ENCODE measurements around the gene PNMA5. TPM values are rescaled to one million over a fixed set of nuclear protein-coding genes. Genes with fewer than 3 reads are reported as not detected.
"Not testable (repeated sequence)": the region's sequence is repeated elsewhere in the genome, so short reads cannot be mapped to it uniquely, and the experiment has no call there.

Gene PNMA5
- total RNA-seq, 1 experiment from 2014 or later, result 0.13 TPM

GRCh38 chrX:153003981-153004380 is 10.1 kb upstream of the PNMA5 start (continued):
- no peak for TF ChIP-seq PREB (CRISPR knock-in tag; IDR thresholded peaks at IDR 0.05; ENCODE audit: borderline replicate concordance)
- TF ChIP-seq AR (CRISPR knock-in tag; IDR thresholded peaks at IDR 0.05), result no peak

GRCh38 chrX:153002182-153002581 is 8.3 kb upstream of the PNMA5 start:
- H3K36me3 Mint-ChIP-seq; DNase-seq (ENCODE audit: low spot score); H3K27ac Mint-ChIP-seq; POLR2A ChIA-PET; ATAC-seq; CTCF ChIA-PET; H3K4me1 Mint-ChIP-seq; H3K4me3 Mint-ChIP-seq: not testable (repeated sequence)
- peaks cover 20% of the 10 kb centered on the region for H3K9me3 Mint-ChIP-seq
- H3K27me3 Mint-ChIP-seq (ENCODE audit: low read depth), result peaks cover 37% of the 10 kb centered on the region

- TF ChIP-seq KAT7 (CRISPR knock-in tag; IDR thresholded peaks at IDR 0.05; ENCODE audit: borderline replicate concordance) (no peak), ZNF317 (CRISPR knock-in tag; IDR thresholded peaks at IDR 0.05; ENCODE audit: borderline replicate concordance, low read depth) (no peak), E2F5 (CRISPR knock-in tag; IDR thresholded peaks at IDR 0.05) (no peak), AR (CRISPR knock-in tag; IDR thresholded peaks at IDR 0.05) (no peak), ZNF396 (CRISPR knock-in tag; IDR thresholded peaks at IDR 0.05; ENCODE audit: borderline replicate concordance) (no peak), JUN (CRISPR knock-in tag; IDR thresholded peaks at IDR 0.05) (no peak), PRRX2 (CRISPR knock-in tag; IDR thresholded peaks at IDR 0.05) (no peak), ZNF281 (CRISPR knock-in tag; IDR thresholded peaks at IDR 0.05) (no peak), CDX4 (CRISPR knock-in tag; IDR thresholded peaks at IDR 0.05; ENCODE audit: borderline replicate concordance) (no peak), E2F1 (CRISPR knock-in tag; IDR thresholded peaks at IDR 0.05) (no peak), TCF7 (CRISPR knock-in tag; IDR thresholded peaks at IDR 0.05; ENCODE audit: low read depth) (no peak)
- Mint-ChIP-seq H3K27ac (no peak overlapping the region), H3K27me3 (ENCODE audit: low read depth) (peaks cover 19% of the 10 kb centered on the region), H3K4me1 (no peaks in the 10 kb centered on the region), H3K36me3 (no peaks in the 10 kb centered on the region), H3K9me3 (peaks cover 3% of the 10 kb centered on the region), H3K4me3 (no peak overlapping the region)
- POLR2A ChIA-PET, result interaction anchor here (0.6 kb wide), 1 partner anchor 445 kb away, joined by 4 read pairs; no protein-coding TSS in a partner anchor
- DNase-seq (ENCODE audit: low spot score) (no peak), ATAC-seq (no peak)
- CTCF ChIA-PET, result no interaction called here
These were observed 3.4 kb upstream of the PNMA5 start for GRCh38 chrX:152997337-152997736.

Data from WTC11 (cell line).